Activated naive CD4-positive, alpha-beta T cell treated with Interleukin-2 at 50 U/mL for 16 hours (primary cell): Measurements from ENCODE around the gene THEM5.

Experiments used
- DNase-seq: peaks from one replicate; pipeline ENCODE4 v3.0.0-alpha.2; 2020

The THEM5 gene

DNA sequence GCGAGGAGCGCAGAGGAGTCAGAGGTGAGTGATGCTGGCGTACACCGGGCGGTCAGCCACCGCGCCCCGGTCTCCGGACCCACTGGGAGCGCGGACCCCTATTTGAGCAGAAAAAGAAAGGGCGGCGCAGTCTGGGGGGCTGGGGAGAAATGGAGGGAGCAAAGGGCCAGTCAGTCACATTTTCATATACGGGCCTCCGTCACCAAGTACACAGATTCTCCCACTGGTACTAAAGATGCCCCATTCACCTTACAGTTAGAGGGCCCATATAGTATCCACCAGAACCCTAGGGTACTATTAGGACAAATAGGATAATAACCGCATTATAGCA, 14.5 kb downstream of the THEM5 start:
- DNase-seq = no peak

DNA sequence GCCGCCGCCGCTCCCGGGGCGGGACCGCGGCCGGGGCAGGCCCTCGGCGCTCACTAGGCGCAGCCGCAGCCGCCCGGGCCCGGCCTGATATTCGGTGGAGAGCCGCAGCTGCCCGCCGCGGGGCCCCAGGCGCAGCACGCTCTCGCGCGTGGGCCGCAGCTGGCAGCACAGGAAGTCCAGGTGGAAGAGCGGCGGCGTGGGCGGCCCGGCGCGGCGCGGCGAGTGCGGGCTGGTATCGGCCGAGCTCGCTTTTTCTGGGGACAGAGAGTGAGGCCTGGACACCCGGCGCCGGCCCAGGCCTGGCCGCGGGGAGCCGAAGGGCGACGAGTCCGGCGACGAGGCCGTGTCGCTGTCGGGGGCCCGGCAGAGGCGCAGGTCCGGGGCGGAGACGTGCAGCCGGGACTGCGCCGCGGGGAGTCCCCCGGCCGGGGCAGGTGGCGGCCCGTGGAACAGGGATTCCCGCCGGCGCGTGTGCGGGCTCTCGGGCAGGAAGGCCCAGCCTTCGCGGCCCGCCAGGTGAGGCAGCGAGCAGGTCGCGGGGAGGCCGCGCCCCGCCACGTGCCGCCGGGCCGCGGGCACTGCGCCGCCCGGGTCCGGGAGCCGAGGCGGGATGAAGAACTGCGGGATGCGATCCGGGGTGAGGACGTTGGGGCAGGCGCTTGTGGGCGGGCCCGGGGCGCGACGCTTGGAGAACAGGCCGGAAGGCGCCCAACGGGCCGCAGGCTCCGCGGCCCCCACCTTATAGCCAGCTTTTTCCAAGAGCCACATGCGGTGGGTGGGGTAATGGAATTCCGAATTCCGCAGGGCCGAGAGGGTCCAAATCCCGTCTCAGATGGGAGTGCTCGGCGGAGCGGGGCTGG, 15.1 kb downstream of the THEM5 start:
- peak; percentile 60 for DNase-seq

DNA sequence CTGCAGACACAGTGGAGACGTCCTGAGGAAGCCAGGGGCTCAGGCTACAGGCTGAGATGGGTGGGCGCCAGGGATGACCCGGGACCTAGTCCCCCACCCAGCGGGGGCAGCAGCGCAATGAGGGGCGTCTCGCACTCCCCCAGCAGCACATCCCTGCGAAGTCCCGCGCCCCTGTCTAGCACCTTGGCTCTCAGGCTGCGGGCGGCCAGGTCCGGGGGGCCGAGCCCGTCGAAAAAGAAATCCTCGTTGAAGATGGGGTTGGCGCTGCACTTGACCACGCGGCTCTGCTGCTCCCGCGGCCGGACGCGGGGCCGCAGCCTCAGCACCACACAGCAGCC, 15.7 kb downstream of the THEM5 start:
- no peak for DNase-seq

DNA sequence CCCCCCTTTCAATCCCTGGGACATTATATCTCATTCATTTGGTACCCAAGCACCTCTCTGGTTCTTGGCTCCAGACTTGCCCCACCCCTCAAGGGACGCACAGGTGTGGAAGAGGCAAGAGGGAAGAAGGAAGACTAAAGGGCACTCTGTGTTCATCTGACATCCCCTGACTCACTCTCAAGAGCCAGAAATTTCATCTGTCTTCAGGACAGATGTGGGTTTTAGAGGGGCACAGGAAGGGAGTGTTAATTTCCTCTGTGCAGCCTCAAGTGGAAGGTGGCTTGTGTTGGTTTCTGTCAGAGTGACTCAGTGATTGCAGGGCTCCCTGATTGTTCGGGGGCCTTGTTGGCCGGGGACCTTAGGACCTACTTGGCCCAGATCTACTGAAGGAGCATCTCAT, 16.3 kb downstream of the THEM5 start:
- no peak for DNase-seq

DNA sequence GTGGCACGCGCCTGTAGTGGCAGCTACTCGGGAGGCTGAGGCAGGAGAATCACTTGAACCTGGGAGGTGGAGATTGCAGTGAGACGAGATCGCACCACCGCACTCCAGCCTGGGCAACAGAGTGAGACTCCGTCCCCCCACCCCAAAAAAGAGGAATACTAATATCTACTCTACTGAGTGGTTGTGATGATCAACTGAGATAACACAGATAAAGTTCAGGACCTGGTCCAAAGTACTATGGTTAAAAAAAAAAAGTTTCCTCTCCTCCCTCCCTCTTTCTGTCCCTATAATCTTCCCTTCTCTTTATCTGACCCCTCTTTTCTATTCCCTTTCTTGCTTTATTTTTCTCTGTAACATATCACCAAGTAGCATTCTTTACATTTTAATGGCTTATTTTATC, 17.9 kb downstream of the THEM5 start:
- DNase-seq = no peak

DNA sequence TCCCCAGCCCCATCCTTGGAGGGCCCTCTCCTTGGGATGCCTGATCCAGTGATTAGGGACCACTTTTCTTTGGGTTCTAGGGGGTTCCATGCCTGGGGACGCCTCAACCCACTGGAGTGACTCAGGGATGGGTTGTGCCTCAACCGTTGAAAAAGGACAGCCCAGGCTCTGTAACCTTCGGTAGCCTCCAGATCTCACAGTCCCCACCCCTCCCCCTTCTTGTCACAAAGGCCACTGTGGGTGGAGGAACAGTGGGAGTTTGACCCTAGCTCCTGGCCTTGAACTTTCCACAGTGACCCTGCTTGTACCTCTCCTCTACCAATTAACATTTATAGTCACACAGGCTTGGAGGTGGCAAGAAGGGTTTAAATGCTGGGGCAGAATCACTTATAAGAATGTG, 19.3 kb downstream of the THEM5 start:
- no peak for DNase-seq

DNA sequence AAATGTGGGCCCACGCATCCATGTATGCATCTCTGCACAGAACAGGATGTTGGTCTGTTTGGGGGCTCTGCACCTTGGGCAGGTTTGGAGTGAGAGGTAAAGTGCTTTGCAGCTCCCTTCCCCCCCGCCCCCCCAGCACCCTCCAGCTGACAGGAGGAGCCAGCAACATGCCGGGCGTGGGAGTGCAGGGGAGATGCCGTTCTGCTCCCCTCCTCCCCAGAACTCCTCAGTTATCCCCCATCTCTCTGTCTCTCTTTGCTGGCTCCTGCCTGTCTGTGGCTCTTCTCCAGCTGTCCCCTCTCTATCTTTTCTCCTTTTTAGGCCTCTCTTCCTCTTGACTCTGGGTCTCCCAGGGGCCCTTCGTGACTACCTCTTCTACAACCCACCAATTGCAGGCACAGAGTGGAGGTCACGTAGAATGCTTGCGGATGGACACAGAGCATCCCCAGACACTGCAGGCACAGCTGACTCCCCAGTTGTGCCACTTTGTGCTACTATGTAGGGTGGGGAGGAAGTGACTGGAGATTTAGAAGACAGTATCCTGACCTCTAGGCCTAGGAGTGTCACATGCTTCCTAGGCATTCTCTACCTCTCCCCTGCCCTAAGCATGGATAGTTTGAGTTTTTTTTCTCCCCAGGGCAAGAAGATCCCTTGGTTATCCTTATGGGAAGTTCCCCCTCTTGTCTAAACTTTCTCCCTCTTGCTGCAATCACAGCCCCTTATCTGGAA, 20.2 kb downstream of the THEM5 start:
- no peak for DNase-seq

DNA sequence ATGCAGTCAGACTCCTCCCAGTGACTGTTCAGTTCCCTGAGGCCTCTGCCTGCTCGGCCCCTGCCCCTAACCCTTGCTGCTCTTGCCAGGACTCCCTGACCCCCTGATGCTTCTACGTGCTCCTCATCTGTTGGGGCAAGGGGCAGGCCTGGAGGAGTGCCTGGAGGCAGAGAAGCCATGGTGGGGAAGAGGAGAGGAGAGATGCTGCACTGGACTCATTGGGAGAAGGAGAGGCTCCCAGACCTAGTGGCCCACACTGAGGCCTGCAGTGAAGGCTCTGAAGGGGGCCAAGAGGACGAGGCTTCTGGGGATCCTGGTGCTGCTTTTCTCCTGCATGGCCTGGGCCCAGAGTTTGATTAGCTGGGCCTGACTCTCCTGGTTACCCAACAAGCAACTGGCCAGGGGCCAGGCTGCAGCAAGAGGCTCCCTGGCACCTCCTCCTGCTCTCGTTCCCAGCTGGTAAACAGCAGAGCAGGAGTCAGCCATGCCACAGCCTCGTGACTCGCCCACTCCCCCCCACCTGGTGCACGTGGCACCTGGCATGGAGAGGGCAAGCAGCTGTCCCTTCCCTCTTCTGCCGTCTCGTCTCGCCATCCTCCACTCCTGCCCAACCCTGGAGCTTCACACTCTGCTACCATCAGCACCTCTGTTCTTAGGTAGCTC, 21.1 kb downstream of the THEM5 start:
- DNase-seq = no peak

DNA sequence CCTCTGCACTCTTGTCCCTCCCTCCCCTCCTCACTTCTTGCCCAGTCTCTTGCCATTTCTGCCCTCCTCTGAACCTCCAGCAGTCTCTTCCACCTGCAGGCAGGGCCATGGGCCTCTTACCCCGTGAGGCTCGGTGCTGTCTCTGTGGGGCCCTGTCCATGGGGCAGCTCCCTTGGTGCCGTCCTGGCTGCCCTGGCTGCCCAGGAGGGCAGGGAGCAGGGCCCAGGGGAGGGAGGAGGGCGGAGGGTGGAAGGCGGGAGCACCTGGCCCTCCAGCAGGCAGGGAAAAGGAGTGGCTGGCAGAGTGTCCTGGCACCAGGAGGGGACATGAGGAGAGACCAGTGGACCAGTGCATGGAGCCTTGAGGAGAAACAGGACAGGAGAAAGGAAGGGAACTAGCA, 21.9 kb downstream of the THEM5 start, which contains the start of gene RORC:
Gene RORC, minus strand, starts transcription at position 198 of the 400 bp plus-strand sequence. Its CDS starts 38 bp downstream, at position 160.
- no peak for DNase-seq

DNA sequence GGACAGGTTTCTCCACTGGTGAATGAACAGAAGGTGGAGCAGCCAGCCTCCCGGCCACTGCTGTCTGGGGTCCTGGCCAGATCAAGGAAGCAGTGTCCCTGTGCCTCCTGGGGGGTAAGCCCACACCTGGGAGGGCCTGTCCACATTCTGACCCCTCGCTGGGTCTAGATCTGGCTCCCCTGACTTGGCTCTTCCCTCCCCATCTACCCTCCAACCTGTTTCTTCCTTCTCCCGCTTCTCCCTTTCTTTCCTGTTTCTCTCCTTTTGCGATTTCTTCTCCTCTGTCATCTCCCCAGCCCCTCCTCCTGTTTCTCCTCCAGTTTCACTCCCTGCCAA, 22.3 kb downstream of the THEM5 start:
- no peak for DNase-seq

DNA sequence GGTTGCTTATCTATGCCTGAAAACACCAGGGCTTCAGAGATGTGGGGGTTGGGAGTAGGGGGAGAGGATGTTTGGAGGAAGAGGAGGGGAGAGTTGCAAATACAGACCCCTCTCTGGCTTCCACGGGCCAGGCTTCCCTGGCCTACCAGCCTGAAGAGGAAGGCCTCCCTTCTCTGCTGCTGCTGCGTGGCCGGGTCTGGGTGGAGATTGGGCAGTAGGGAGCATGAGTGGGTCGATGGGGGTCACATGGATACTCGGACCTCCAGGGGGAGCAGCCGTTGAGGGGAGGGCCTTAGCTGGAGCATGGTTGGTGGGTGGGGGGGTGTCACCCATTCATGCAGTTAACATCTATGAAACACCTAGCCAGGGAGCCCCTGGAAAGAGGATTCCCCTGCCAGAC, 23.5 kb downstream of the THEM5 start:
- no peak for DNase-seq

DNA sequence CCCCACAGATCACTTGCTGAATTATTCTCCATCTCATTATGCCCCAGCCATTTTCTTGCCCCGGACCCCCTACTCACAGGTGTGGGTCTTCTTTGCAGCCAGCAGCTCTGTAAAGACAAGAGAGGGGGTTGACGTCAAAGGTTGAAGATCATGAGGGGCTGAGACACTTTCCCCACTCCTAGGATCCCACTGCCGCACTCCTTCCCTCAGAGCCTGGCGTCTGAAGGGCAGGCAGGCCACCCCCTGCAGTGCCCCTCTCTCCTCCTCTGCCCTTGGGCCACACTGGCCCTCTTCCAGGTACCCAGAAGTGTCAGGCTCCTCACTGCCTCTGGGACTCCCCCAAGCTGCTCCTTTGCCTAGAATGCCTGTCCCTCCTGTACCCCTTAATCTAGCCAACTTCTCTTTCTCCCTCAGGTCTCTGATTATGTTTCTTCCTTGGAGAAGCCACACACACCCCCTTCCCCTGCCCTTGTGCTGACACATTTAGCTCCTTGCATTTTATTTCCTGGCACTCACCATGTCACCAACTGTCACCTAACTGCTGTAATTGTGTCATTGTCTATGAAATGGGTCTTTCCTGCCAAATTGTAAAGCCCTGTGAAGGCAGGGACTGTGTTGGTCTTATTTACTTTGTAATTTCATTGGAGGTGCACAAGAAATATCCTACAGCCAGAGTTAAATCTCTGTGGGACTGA, 24.0 kb downstream of the THEM5 start:
- DNase-seq = no peak

DNA sequence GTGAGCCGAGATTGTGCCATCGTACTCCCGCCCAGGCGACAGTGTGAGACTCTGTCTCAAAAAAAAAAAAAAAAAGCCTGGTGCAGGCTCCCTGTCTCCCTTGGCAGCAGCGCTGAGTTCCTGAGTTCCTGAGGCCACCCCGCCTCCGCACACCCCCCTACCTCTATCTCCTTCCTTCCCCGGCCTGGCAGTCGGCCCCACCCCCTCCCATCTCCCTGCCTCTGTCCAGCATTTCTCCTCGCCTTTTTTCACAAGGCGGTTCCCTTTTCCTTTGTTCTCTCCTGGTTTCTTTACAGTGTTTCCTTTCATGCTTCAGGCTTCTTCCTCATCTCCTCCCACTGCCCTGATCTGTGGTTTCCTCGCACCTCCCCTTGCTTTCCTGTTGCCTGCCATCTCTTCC, 24.6 kb downstream of the THEM5 start:
- no peak for DNase-seq

DNA sequence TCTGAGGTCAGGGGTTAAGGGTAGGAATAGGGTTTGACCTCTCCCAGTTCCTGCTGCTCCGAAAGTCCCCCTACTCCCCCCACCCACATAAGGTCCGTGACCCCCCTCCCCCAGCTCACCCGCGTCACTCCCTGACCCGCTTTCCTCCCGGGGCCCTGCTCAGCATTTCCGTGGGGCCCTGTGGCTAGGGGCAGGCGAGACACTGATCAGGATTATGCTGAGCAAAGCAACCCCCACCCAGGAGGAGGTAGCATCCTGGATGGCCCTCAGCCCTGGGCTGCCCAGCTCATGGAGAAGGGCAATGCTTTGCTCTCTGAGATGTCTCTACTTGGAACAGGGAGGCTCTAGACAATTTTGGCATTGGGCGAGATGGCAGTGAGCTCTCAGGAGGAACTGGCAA, 25.7 kb downstream of the THEM5 start:
- DNase-seq = no peak

DNA sequence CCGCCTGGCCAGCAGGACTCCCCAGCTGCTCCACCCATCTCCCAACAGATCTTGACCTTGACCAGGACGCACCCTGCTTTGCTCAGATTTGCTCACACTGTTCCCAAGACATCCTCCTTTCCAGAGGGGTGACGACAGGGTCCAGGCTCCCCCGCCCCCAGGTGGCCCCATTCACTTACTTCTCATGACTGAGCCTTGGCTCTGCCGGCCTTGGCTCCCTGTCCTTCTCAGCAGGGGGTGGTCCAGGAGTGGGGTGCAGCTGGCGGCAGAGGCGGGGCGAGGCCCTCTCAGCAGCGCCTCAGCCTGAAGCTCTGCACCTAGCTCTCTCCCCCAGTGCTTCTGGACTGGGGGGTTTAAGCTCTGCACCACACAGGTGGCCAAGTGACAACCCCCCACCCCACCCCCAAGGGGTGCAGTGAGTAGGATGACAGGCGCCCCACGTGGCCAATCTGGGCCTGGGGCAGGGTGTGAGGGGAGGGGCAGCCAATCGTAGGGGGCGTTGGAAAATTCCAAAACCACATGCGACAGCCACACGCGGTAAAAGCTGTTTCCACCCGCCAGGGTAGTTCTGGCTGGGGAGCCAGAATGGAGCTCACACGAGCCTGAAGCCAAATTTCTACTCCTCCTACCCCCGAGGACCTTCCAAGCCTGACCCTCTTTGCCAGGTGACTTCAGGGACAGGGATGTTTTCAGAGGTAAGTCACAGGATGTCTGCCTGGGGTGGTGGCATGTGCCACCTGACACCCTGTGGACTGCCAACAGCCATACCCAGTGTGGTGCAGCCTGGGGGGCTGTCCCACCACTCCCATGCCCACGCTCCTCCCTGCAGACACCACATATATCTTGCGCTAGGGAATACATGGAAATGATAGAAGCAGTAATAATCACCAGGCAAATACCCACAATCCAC, 27.5 kb downstream of the THEM5 start:
- peak; percentile 64 for DNase-seq

DNA sequence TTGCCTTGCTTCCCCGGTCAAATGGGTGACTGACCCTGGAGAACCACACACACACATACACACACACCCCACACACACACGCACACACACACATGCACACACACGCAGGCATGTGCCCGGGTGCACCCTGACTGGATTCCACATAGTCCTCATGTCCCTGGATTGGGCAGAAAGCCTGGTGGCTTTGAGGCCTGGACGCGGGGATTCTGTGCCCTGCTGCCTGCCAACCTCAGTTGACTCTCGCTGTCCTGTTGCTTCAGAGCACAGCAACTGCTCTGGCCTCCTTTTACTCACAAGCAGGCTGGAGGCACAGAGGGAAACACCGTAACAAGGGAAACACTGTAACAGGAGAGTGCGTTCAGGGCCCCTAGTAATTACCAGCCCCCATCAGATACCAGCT, 28.3 kb downstream of the THEM5 start:
- no peak for DNase-seq

DNA sequence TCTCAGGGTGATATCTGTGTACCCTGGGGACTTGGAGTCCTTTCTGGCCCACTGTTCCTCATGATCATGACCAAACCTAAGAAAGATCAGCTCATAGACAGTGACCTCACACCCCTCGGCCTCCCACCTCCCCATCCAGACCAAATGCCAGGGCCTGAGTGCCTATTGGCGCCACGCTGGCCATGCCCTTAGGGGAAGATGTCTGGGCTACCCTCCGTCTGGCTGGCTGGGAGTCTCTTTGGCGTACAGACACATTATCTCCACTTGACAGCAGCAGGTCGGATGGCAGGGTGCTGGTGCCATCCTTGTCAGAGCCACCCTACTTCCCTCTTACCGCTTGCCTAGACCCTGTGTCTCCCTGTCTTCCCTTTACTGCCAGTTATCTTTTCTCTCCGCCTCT, 30.3 kb downstream of the THEM5 start:
- no peak for DNase-seq

DNA sequence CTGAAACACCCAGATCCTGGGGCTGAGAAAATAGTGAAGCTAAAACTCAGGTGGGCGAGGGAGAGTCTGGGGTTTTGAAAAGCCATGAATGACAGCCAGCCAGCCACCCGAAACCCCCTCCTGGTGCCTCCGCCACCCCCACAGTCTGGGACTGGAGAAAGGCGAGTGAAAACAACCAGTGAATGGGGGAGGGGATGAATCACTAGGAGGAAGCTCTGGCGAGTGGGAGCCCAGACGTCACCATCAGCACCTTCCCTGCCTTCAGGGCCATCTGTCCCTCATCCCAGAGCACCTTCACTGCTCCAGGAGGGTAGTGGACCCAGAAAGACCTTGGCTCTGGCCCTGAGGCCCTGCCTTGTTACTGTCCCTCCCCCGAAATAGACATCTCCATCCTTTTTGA, 31.1 kb downstream of the THEM5 start:
- peak; percentile 78 for DNase-seq

DNA sequence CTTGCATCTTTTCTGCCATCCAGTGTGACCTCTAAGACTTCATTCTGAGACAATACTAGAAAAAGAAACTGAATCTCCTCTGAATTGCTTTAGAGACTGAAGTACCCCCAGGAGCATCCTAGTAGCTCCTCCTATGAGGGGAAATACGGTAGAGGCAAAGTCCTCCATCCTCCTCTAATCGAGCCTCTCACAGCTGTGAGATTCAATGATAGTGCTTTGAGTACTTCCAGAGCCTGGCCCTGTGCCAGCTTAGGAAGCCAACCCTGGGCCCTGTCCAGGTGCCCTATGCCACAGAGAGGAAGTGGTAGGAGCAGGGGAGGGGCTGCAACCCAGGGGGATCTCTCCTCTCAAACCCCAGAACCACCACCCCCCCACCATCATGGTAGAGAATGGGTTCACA, 32.6 kb downstream of the THEM5 start:
- no peak for DNase-seq

DNA sequence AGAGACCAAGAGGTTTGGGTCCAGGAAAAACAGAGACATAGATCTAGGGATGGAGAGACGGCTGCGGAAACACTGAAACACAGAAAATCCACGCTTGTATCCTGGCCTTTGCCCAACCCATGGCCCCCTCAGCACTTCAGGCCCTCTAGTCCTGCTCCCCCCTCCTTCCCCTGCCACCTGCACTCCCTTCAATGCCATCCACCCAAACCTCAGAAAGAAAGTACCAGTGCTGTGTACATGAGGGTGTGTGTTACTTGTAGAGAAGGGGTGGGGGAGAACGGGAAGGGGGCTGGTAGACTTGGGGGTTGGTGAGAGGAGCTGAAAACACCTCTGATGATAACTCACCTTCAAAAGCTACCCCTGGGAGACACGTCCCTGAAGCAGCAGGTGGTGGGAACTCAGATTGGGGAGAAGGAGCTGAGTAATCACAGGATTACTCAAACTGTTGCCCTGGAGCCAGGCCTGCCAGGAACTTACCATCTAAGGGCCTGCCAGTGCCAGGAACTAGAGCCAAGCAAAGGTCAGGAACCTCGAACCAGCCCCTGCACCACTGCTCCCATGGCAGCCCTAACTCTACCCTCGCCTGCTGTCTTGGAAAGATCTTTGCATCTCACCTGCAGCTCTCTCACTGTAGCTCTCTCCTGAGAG, 33.4 kb downstream of the THEM5 start:
- DNase-seq = no peak

DNA sequence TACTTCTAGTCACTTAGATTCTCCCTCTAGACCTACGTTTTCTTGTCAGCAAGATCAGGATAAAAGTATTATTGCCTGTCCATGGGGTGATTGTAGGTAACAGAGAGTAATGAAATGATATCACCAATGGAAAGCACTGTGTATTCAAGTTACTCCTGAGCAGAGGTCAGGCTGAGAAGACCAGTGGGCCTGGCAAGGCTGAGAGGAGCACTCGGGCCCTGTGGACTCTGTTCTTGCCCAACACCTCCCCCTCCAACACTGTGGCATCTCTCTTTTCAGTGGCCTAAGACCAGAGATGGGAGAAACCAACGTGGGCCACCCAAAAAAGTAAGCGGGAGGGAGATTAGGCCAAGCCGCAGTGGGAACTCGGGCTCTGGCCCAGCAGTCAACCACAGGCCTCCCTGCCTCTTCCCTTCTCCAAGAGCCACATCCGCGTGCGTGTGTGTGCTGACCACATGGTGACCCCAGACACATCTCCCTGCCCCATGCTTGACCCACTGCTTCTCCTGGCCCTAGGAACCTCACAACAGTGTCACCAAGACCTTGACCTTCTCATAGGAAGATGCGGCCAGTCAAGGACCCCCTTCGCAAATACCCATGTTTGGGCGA, 34.2 kb downstream of the THEM5 start:
- DNase-seq = no peak

DNA sequence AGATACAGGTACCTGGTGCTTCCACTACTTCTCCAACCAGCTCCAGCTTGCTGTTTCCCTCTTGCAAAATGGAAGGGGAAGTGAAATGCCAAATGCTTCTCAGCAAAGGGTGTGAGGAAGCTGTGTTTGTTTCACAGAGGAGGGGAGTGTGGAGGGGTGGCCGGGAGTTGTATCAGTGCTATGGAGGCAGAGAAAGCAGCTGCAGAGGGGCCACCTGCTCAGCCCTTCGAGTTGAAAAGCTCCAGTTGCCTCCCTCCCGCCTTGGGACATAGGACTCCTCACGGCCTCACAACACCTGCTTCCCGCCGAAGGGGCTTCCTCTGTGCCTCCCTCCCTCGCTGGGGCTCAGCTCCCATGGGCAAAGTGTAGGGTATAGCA, 36.2 kb downstream of the THEM5 start:
- no peak for DNase-seq
